HG02981 (cell line): Measurements from ENCODE around the gene TTL.
"Not testable (repeated sequence)": the region's sequence is repeated elsewhere in the genome, so short reads cannot be mapped to it uniquely, and the experiment has no call there.

ENCODE experiments used
- ATAC-seq: cut with Tn5 transposase; IDR thresholded peaks from one replicate; pipeline ENCODE4 v1.9.1; 2021; ENCODE audit warnings: mild to moderate bottlenecking, moderate library complexity; ENCODE audit not compliant: unreplicated experiment

The TTL gene

GRCh38 chr2:112474844-112475486 is 7.0 kb upstream of the TTL start:
- ATAC-seq = no peak

GRCh38 chr2:112476434-112476833 is 5.5 kb upstream of the TTL start:
- ATAC-seq = no peak

- no peak for ATAC-seq
Measured at GRCh38 chr2:112480530-112481049, 1.4 kb upstream of the TTL start.

- ATAC-seq = peak; percentile 60
Measured at GRCh38 chr2:112481050-112481527, 867 bp upstream of the TTL start.

- ATAC-seq = peak; percentile 21
Measured at GRCh38 chr2:112482309-112483041, 519 bp downstream of the TTL start.

GRCh38 chr2:112483042-112483473 is 1.1 kb downstream of the TTL start:
- no peak for ATAC-seq

GRCh38 chr2:112483831-112484230 is 1.9 kb downstream of the TTL start:
- ATAC-seq = no peak

GRCh38 chr2:112485849-112486248 is 3.9 kb downstream of the TTL start:
- ATAC-seq = no peak

GRCh38 chr2:112486895-112487294 is 4.9 kb downstream of the TTL start:
- ATAC-seq = no peak

- ATAC-seq = no peak
Measured at GRCh38 chr2:112487444-112487961, 5.5 kb downstream of the TTL start.

- ATAC-seq = no peak
Measured at GRCh38 chr2:112488201-112488600, 6.2 kb downstream of the TTL start.

GRCh38 chr2:112491946-112492345 is 10.0 kb downstream of the TTL start:
- no peak for ATAC-seq

- ATAC-seq = no peak
Measured at GRCh38 chr2:112493048-112493447, 11.1 kb downstream of the TTL start.

GRCh38 chr2:112493858-112494648 is 12.1 kb downstream of the TTL start:
- no peak for ATAC-seq

GRCh38 chr2:112494828-112495227 is 12.9 kb downstream of the TTL start:
- no peak for ATAC-seq

GRCh38 chr2:112495878-112496277 is 13.9 kb downstream of the TTL start:
- not testable (repeated sequence) for ATAC-seq

GRCh38 chr2:112500850-112501484 is 19.0 kb downstream of the TTL start:
- ATAC-seq = not testable (repeated sequence)

- not testable (repeated sequence) for ATAC-seq
Measured at GRCh38 chr2:112509239-112509998, 27.5 kb downstream of the TTL start.

- ATAC-seq = no peak
Measured at GRCh38 chr2:112516801-112517200, 34.8 kb downstream of the TTL start.

- ATAC-seq = no peak
Measured at GRCh38 chr2:112518807-112519206, 36.9 kb downstream of the TTL start.
